Measurements from ENCODE around the gene CES4A.
"Not testable (repeated sequence)": the region's sequence is repeated elsewhere in the genome, so short reads cannot be mapped to it uniquely, and the experiment has no call there.

DNA sequence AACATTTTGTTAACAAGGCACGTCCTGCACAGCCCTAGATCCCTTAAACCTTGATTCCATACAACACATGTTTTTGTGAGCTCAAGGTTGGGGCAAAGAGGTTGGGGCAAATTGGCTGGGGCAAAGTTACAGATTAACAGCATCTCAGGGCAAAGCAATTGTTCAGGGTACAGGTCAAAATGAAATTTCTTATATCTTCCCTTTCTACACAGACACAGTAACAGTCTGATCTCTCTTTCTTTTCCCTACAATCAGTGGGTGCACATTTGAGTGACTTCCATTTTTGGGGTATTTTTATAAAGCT lies 32.3 kb upstream of the CES4A start:
- TF ChIP-seq, protein P1, sequence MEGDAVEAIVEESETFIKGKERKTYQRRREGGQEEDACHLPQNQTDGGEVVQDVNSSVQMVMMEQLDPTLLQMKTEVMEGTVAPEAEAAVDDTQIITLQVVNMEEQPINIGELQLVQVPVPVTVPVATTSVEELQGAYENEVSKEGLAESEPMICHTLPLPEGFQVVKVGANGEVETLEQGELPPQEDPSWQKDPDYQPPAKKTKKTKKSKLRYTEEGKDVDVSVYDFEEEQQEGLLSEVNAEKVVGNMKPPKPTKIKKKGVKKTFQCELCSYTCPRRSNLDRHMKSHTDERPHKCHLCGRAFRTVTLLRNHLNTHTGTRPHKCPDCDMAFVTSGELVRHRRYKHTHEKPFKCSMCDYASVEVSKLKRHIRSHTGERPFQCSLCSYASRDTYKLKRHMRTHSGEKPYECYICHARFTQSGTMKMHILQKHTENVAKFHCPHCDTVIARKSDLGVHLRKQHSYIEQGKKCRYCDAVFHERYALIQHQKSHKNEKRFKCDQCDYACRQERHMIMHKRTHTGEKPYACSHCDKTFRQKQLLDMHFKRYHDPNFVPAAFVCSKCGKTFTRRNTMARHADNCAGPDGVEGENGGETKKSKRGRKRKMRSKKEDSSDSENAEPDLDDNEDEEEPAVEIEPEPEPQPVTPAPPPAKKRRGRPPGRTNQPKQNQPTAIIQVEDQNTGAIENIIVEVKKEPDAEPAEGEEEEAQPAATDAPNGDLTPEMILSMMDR (conservative IDR thresholded peaks at IDR 0.05 in 1 of 2, IDR thresholded peaks at IDR 0.05 in 1 of 2; ENCODE audit: extremely low read depth in 1 of 2, insufficient read depth in 1 of 2, low read depth in 1 of 2, low read length in 2 of 2): not testable (repeated sequence)
- not testable (repeated sequence) for TF ChIP-seq EZH2 (IDR thresholded peaks at IDR 0.05; ENCODE audit: borderline replicate concordance, low read length)
